ELF-1 (cell line): ENCODE measurements around the gene SETD6.

Source experiments
- DNase-seq: peaks from one replicate; pipeline ENCODE4 v3.0.0-alpha.2; 2016; ENCODE audit warnings: low read depth, low spot score

SETD6 gene

GRCh38 chr16:58493756-58494431, 21.4 kb upstream of the SETD6 start:
- no peak for DNase-seq

- peak; percentile 91 for DNase-seq
These were observed 20.3 kb upstream of the SETD6 start for GRCh38 chr16:58494981-58495520.

- DNase-seq = no peak
These were observed 19.6 kb upstream of the SETD6 start for GRCh38 chr16:58495521-58496331.

- DNase-seq = no peak
These were observed 17.8 kb upstream of the SETD6 start for GRCh38 chr16:58497468-58497867.

- DNase-seq = no peak
These were observed 17.4 kb upstream of the SETD6 start for GRCh38 chr16:58497935-58498334.

GRCh38 chr16:58498341-58499091, 16.8 kb upstream of the SETD6 start:
- no peak for DNase-seq

- no peak for DNase-seq
These were observed 16.2 kb upstream of the SETD6 start for GRCh38 chr16:58499092-58499511.

- DNase-seq = peak; percentile 90
These were observed 15.5 kb upstream of the SETD6 start, which contains the start of gene NDRG4 for GRCh38 chr16:58499615-58500351. NDRG4 (plus strand) TSS chr16:58500143; CDS start chr16:58500249, 106 bp downstream.

- peak; percentile 35 for DNase-seq
These were observed 14.7 kb upstream of the SETD6 start for GRCh38 chr16:58500430-58501241.

GRCh38 chr16:58501242-58502131, 13.8 kb upstream of the SETD6 start:
- peak; percentile 89 for DNase-seq

GRCh38 chr16:58502217-58502921, 12.9 kb upstream of the SETD6 start:
- no peak for DNase-seq

- DNase-seq = no peak
These were observed 12.0 kb upstream of the SETD6 start for GRCh38 chr16:58503166-58503862.

- DNase-seq = no peak
These were observed 11.2 kb upstream of the SETD6 start for GRCh38 chr16:58503863-58504688.

- no peak for DNase-seq
These were observed 8.8 kb upstream of the SETD6 start for GRCh38 chr16:58506241-58507194.

GRCh38 chr16:58507195-58507962, 7.9 kb upstream of the SETD6 start:
- no peak for DNase-seq
